Suprapubic skin (tissue), 4 donors: ENCODE results near the gene HIVEP3. TPM values are rescaled to one million over a fixed set of nuclear protein-coding genes. Genes with fewer than 3 reads are reported as not detected.

Experiments used
- DNase-seq, 2 donors: peaks; one replicate each; pipeline ENCODE4 v3.0.0-alpha.2; 2019; ENCODE audit warnings: low spot score in 2 of 2
- H3K27ac ChIP-seq: fragments of 200-600 bp; sonication (generic); one replicate; pipeline ENCODE4 v1.5.1; 2019
- H3K27me3 ChIP-seq: fragments of 200-600 bp; sonication (generic); one replicate; pipeline ENCODE4 v1.5.1; 2019
- H3K36me3 ChIP-seq: fragments of 200-600 bp; sonication (generic); one replicate; pipeline ENCODE4 v1.5.1; 2019
- H3K4me1 ChIP-seq: fragments of 200-600 bp; sonication (generic); one replicate; pipeline ENCODE4 v1.5.1; 2019
- H3K4me3 ChIP-seq: fragments of 200-600 bp; sonication (generic); one replicate; pipeline ENCODE4 v1.5.1; 2019; ENCODE audit warnings: mild to moderate bottlenecking
- H3K9me3 ChIP-seq: fragments of 200-600 bp; sonication (generic); one replicate; pipeline ENCODE4 v1.5.1; 2019
- EP300 ChIP-seq: sonication (generic); formaldehyde crosslinking; IDR thresholded peaks from one replicate; pipeline ENCODE4 v1.6.1; 2017; ENCODE audit warnings: antibody characterized with exemption
- POLR2A ChIP-seq, 2 donors: fragments of 450-650 bp; IDR thresholded peaks; one replicate each; pipeline ENCODE4 v1.6.1; 2017; ENCODE audit warnings: antibody characterized with exemption in 2 of 2, mild to moderate bottlenecking in 2 of 2, moderate library complexity in 2 of 2
- POLR2AphosphoS5 ChIP-seq, 3 donors: sonication (generic); formaldehyde crosslinking; IDR thresholded peaks; one replicate each; pipeline ENCODE4 v1.6.1; 2017; ENCODE audit warnings: antibody characterized with exemption in 3 of 3
- WGBS: methylation state at CpG from one replicate; pipeline ENCODE4 v1.1.5; 2018; 5-methylcytosine and 5-hydroxymethylcytosine counted together
- total RNA-seq, 4 donors: library from RNA; depleted of rRNA; stranded (reverse); fragments of >200 nt; gene quantifications; one replicate each; pipeline ENCODE4 v1.1.0, GENCODE V29; 2016
- TF ChIP-seq, protein P1 (sequence below), 2 donors: fragments of 200-600 bp in 1 of 2; fragments of 450-650 bp in 1 of 2; sonication (generic) in 1 of 2; IDR thresholded peaks; one replicate each; pipeline ENCODE4 v1.5.1; 2016 to 2019; ENCODE audit warnings: antibody characterized with exemption in 2 of 2, mild to moderate bottlenecking in 1 of 2, moderate library complexity in 1 of 2

HIVEP3 gene
- total RNA-seq, 4 donors from 2014 or later: 11.3 to 23.9 (median 18.3) TPM

DNA sequence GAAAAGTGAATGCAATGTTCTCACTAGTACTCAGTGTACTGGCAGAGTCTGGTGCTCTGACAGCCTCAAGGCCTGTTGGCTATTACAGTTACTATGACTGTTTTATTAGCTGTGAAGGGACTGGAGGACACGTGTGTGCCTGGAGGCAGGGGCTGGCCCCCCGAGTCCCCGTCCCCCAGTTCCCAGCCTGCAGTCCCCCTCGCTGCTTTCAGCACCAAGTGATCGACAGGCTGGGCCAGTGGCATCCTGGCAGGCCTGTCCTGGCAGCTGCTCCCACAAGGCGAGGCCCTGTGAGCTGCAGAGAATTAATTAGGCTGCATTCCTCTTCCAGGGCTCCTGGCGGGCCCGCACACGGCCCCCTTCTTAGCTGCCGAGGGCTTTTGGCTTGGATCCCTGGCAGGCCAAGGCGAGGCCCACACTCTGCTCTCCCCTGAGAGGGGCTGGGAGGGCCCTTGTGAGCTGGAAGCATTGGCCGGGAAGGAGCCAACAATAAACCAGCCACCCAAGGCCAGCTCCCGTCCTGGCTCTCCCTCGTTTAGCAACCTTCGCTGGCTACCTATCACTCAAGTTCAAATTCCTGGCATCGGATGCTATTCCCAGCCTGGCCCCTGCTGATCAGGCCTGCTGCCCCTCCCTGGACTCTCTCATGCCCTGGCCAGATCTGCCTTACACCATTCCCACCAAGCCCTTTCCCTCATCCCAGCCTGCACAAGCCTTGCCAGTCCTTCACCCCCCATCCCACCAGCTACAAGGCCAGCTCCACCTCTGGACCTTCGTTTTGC is 444.0 kb downstream of the HIVEP3 start:
- H3K27me3 ChIP-seq: no peaks in the 10 kb centered on the region
- no peaks in the 10 kb centered on the region for H3K36me3 ChIP-seq
- H3K4me3 ChIP-seq: no peak overlapping the region
- H3K27ac ChIP-seq: peak overlapping the region; percentile 72
- no peaks in the 10 kb centered on the region for H3K9me3 ChIP-seq
- H3K4me1 ChIP-seq: peaks cover 50% of the 10 kb centered on the region
- peak in 1 of 3 donors; percentile 50 for TF ChIP-seq POLR2AphosphoS5 (IDR thresholded peaks at IDR 0.05)
- no peak for TF ChIP-seq POLR2A (IDR thresholded peaks at IDR 0.05)
- TF ChIP-seq EP300: no peak
- 26% methylated on average over 7 of the region's 17 CpGs for WGBS
- peak in 1 of 2 donors; percentile 63 for DNase-seq

DNA sequence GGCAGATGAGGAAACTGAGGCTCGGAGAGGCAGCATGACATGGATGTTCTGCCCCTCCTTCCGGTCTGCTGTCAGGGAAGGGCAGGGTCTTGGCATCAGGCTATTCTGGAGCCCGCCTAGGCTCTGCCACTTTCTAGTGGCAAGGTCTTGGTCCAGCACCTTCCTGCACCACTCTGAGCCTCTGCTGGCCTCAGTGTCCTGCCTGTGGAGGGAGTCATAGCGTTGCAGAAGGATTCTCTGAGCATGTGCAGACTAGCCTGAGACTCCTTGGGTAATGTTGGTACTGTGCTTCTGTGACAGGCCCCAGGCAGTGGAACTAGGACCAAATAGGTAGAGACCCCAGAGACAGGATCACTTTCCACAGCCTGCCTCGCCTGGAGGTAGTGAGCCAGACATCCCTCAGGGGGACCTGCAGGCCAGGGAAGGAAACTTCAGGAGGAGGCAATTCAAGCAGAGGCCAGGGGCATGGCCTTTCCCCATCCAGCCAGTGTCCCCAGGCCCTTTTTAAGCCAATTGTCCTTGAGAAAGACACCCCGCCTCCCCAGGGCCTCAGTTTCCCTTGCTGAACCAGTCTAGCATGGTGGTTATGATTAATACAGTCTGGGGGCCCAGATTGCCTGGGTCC is 444.9 kb downstream of the HIVEP3 start:
- H3K27ac ChIP-seq: peak overlapping the region; percentile 72

DNA sequence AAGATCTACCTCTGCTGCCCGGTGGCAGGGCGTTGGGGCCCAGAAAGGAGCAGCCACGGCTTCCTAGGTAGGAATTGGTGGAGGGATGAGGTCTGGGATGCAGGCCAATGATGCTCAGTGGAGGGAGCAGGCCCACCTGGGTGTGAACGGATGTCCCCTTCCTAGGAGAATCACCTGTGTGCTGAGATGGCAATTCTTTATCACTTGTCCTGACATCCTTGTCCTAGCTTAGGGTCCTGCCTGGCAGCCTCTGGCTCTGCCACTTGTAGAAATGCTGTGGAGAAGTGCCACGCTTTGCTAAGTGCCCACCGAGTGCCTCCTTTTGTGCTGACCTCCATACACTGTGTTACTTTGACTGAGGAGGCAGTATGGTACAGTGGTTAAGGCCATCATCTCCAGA is 447.1 kb downstream of the HIVEP3 start:
- Histone ChIP-seq H3K36me3 (no peaks in the 10 kb centered on the region), H3K9me3 (no peaks in the 10 kb centered on the region), H3K4me1 (peaks cover 46% of the 10 kb centered on the region), H3K27me3 (no peaks in the 10 kb centered on the region), H3K4me3 (no peak overlapping the region), H3K27ac (no peak overlapping the region)
- 95% methylated on average over 6 of the region's 6 CpGs for WGBS
- DNase-seq: no peak
- TF ChIP-seq, protein P1, sequence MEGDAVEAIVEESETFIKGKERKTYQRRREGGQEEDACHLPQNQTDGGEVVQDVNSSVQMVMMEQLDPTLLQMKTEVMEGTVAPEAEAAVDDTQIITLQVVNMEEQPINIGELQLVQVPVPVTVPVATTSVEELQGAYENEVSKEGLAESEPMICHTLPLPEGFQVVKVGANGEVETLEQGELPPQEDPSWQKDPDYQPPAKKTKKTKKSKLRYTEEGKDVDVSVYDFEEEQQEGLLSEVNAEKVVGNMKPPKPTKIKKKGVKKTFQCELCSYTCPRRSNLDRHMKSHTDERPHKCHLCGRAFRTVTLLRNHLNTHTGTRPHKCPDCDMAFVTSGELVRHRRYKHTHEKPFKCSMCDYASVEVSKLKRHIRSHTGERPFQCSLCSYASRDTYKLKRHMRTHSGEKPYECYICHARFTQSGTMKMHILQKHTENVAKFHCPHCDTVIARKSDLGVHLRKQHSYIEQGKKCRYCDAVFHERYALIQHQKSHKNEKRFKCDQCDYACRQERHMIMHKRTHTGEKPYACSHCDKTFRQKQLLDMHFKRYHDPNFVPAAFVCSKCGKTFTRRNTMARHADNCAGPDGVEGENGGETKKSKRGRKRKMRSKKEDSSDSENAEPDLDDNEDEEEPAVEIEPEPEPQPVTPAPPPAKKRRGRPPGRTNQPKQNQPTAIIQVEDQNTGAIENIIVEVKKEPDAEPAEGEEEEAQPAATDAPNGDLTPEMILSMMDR (IDR thresholded peaks at IDR 0.05): no peak
- TF ChIP-seq EP300 (no peak), POLR2A (IDR thresholded peaks at IDR 0.05) (no peak), POLR2AphosphoS5 (IDR thresholded peaks at IDR 0.05) (no peak)

More for the DNA sequence above, 444.9 kb downstream of the HIVEP3 start:
- Histone ChIP-seq H3K36me3 (no peaks in the 10 kb centered on the region), H3K4me1 (peaks cover 42% of the 10 kb centered on the region), H3K9me3 (no peaks in the 10 kb centered on the region), H3K27me3 (no peaks in the 10 kb centered on the region), H3K4me3 (no peak overlapping the region)
- DNase-seq: no peak
- TF ChIP-seq POLR2A (IDR thresholded peaks at IDR 0.05): no peak
- TF ChIP-seq POLR2AphosphoS5 (IDR thresholded peaks at IDR 0.05): no peak
- TF ChIP-seq, protein P1 (IDR thresholded peaks at IDR 0.05): no peak
- no peak for TF ChIP-seq EP300
- 72% methylated on average over 4 of the region's 6 CpGs for WGBS

DNA sequence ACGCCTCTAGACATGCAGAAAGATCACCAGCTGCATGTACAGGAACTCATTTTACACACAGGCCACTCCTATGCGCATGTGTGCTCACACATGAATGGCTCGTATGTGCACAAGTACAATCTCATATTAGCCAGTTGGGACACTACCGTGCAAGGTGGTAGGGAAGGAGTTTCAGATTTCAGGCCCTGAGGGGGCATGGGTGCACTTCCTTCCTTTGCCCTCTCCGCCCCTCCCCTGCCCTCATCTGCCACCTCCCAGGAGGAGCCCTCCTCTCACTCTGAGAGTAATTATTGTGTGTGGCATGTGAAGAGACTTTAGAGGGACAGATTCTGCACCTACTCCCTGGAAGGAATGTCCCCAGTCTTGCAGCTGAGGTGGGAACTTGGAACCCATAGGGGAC is 449.0 kb downstream of the HIVEP3 start:
- WGBS: 66% methylated on average over 5 of the region's 5 CpGs
- Histone ChIP-seq H3K4me1 (peaks cover 38% of the 10 kb centered on the region), H3K9me3 (no peaks in the 10 kb centered on the region), H3K36me3 (no peaks in the 10 kb centered on the region), H3K4me3 (no peak overlapping the region), H3K27me3 (no peaks in the 10 kb centered on the region), H3K27ac (no peak overlapping the region)
- TF ChIP-seq POLR2AphosphoS5 (IDR thresholded peaks at IDR 0.05): no peak
- no peak for TF ChIP-seq EP300
- DNase-seq: no peak

DNA sequence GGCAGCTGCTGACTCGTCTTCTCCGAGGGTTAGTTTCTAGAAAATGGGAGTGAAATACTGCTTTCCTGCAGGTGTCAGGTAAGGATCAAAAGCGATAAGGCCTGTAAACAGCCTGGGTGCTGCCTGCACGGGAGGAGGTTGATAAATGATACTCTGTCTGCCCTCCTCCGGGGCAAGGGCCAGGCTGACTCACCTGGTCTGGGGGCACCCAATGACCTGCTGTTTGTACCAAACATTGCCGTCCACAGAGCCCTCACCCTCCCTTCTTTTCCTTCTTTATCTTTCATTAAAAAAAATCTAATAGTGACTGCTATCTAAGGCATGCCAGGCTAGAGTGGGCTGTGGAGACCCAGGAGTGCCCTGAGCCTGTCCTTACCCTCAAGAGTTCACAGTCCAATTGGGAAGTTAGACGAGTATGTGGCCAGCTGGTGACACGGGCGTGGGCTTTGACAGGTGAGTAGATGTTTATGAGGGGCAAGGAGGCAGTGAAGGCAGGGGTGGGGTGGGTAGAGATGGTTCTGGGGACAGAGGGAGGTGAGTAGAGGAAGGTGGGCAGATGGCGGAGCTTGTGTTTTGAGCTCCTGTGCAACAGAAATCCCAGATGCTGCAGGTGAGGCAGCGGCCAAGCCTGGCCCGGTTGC is 450.5 kb downstream of the HIVEP3 start:
- Histone ChIP-seq H3K36me3 (no peaks in the 10 kb centered on the region), H3K4me1 (peaks cover 29% of the 10 kb centered on the region), H3K27ac (no peak overlapping the region), H3K4me3 (no peak overlapping the region), H3K9me3 (no peaks in the 10 kb centered on the region), H3K27me3 (no peaks in the 10 kb centered on the region)
- no peak for DNase-seq
- TF ChIP-seq POLR2A (IDR thresholded peaks at IDR 0.05) (no peak), POLR2AphosphoS5 (IDR thresholded peaks at IDR 0.05) (no peak), EP300 (no peak)
- TF ChIP-seq, protein P1 (IDR thresholded peaks at IDR 0.05): no peak
- WGBS: 65% methylated on average over 12 of the region's 12 CpGs

DNA sequence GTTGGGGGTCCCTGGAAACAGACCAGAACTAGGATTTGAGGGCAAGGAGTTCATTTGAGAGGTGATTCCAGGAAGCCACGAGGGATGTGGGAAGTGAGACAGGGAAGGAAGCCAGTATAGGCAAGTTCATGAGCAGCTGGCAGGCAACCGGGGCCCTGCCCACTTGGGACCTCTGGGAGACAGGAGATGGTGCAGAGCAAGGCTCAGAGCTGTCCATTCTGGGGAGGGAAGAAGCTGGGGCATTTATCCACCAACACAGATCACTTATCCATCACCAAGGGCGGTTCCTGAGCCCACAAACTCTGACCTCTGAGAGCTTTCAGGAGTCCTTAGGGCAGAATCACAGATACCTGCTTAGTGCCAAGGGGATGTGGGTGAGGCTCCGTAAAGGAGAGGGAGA is 451.0 kb downstream of the HIVEP3 start:
- no peak overlapping the region for H3K4me3 ChIP-seq
- DNase-seq: no peak
- whole genome bisulfite sequencing: 33% methylated on average over 4 of the region's 4 CpGs

More for the DNA sequence above, 451.0 kb downstream of the HIVEP3 start:
- Histone ChIP-seq H3K9me3 (no peaks in the 10 kb centered on the region), H3K4me1 (peaks cover 29% of the 10 kb centered on the region), H3K36me3 (no peaks in the 10 kb centered on the region), H3K27me3 (no peaks in the 10 kb centered on the region), H3K27ac (no peak overlapping the region)
- TF ChIP-seq EP300: no peak
- no peak for TF ChIP-seq POLR2A (IDR thresholded peaks at IDR 0.05)
- TF ChIP-seq POLR2AphosphoS5 (IDR thresholded peaks at IDR 0.05): no peak
- TF ChIP-seq, protein P1 (IDR thresholded peaks at IDR 0.05): no peak
